GM20000 (cell line): Measurements from ENCODE around the gene GRID1.

ENCODE experiments used
- DNase-seq: peaks from one replicate; pipeline ENCODE4 v3.0.0; 2012; ENCODE audit warnings: low spot score
- CTCF ChIP-seq: IDR thresholded peaks from 2 replicates; pipeline ENCODE4 v1.5.1; 2012; ENCODE audit warnings: mild to moderate bottlenecking, control low read depth; ENCODE audit errors: extremely low read depth, missing control alignments

GRID1 gene

GRCh38 chr10:86202226-86202735, 164.3 kb downstream of the GRID1 start:
- DNase-seq: no peak
- TF ChIP-seq CTCF: no peak

- DNase-seq: no peak
- no peak for TF ChIP-seq CTCF
Measured at GRCh38 chr10:86200867-86201266, 165.7 kb downstream of the GRID1 start.

DNA sequence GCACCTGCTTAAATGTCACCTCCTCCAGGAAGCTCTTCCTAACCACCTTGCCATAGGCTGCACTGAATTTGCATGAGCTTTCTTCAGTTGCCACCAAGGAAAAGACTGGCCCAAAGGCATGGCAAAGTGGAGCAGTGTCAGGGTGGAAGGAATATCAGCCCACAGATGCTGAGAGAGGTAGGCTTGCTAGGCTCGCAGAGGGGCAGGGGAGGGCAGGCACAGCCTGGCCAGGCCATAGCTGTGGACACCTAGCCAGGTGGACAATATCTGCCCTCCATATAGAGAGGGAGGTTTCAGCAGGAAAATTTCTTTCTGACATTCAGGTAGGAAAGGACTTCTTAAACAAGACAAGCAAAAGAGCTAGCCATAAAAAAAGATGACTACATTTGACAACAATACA, 166.3 kb downstream of the GRID1 start:
- DNase-seq: no peak

GRCh38 chr10:86199041-86199440, 167.6 kb downstream of the GRID1 start:
- DNase-seq: no peak
- TF ChIP-seq CTCF: no peak

More for the DNA sequence above, 166.3 kb downstream of the GRID1 start:
- TF ChIP-seq CTCF: no peak

GRCh38 chr10:86198271-86198670, 168.3 kb downstream of the GRID1 start:
- TF ChIP-seq CTCF: no peak
- no peak for DNase-seq

DNA sequence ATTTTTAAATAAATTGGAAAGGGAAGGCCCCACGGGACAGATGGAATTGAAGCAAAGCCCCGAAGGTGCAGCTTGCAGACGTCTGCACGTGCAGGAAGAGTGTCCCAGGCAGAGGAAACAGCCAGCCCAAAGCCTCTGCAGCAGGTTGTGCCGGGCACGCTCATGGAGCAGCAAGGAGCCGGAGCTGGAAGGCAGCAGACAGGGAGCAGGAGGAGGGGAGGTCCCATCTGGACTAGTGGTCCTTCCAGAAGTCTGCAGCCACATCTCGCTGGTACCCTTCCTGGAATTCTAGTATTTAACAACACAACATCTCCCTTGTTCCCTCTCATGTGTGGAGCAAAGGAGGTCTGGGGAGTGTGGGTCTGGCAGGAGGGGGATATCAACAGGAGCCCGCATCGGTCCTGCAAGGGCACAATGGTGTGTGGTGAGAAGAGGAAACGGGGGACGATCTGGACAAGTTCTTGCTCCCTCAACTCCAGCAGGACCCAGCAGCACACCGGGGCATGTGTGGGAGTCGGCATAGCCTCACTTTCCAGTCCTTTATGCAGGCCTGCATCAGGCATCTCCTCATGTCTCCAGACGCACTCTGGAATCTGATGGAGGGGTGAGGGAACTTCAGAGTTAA, 169.3 kb downstream of the GRID1 start:
- DNase-seq: no peak
- TF ChIP-seq CTCF: no peak

GRCh38 chr10:86195521-86196157, 171.0 kb downstream of the GRID1 start:
- no peak for TF ChIP-seq CTCF
- no peak for DNase-seq
